CD4-positive, alpha-beta T cell treated with Interferon alpha-2 for 1 hour (primary cell): Measurements from ENCODE around the gene PDE4D.
"Not testable (repeated sequence)": the region's sequence is repeated elsewhere in the genome, so short reads cannot be mapped to it uniquely, and the experiment has no call there.

Experiments used
- DNase-seq, 2 donors: peaks; one replicate each; pipeline ENCODE4 v3.0.0-alpha.2; 2020 to 2022

Gene PDE4D

DNA sequence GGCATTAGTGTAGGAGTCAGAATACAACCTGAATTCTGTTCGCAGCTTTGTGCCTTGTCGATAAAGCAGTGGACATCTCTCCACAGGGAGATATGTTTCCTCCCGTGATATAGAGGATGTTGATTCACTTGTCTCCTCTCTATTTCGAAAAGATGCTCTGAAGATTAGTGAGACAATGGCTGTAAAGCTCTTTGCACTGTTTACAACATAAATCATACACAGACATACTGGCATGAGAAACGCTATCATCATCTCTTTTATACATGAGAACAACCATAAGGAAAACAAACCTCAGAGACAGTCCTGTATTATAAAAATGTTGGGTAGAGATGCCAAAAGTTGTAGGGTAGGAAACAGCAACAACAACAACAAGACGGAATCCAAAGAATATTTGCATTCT, 803.2 kb downstream of the PDE4D start:
- no peak for DNase-seq

DNA sequence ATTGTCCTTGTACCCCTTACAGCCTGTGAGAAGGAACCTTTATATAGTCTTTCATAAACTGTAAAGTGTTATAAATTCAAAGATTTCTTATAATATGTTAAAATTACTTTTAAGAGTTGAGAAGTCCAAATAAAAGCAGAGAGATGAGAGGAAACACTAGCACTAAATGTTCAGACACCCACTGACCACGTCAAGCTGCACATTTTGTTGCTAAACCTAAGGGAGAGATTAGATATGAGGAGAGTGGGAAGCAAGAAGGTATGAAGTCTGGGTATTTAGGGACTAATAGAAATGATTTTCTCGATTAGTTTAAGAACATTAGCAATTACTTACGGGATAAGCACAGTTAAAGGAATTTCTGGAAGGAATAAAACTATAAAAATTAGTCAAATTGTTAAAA, 803.8 kb downstream of the PDE4D start:
- DNase-seq = no peak

DNA sequence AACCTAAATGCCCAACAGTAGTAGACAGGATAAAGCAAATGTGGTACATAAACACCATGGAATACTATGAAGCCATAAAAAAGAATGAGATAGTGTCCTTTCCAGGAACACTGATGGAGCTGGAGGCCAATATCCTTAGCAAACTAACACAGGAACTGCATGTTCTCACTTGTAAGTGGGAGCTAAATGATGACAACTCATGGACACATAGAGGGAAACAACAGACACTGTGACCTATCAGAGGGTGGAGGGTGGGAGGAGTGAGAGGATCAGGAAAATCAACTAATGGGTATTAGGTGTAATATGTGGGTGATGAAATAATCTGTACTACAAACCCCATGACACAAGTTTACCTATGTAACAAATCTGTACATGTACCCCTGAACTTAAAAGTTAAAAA, 805.0 kb downstream of the PDE4D start:
- no peak for DNase-seq

DNA sequence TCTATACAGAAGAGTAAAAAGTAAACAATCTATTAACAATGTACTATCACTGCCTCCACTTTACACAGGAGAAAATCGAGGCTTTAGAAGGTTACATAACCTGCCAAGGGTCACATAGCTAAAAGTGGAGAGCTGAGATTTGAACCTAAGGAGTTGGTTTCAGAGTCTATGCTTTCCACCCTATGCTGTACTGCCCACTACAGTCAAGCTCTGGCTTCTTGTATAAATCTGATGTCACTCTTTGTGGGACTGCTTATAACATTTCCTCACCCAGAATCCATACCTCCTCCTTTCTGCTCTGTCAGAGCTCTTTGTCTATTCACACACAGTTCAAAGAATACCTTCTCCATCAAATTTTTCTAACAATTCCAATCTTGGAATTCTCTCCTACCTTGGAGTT, 807.5 kb downstream of the PDE4D start:
- DNase-seq = no peak

DNA sequence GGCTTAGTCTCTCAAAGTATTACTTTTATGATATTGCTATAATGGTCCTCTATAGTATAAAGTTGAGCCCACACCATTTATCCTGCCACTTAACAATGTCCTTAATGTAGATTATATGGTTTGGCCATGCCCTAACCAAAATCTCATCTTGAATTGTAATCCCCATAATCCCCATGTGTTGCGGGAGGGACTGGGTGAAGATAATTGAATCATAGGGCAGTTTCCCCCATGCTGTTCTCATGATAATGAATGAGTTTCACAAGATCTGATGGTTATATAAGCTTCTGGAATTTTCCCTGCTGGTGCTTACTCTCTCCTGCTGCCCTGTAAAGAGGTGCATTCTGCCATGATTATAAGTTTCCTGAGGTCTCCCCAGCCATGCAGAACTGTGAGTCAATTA, 811.8 kb downstream of the PDE4D start:
- DNase-seq = no peak

DNA sequence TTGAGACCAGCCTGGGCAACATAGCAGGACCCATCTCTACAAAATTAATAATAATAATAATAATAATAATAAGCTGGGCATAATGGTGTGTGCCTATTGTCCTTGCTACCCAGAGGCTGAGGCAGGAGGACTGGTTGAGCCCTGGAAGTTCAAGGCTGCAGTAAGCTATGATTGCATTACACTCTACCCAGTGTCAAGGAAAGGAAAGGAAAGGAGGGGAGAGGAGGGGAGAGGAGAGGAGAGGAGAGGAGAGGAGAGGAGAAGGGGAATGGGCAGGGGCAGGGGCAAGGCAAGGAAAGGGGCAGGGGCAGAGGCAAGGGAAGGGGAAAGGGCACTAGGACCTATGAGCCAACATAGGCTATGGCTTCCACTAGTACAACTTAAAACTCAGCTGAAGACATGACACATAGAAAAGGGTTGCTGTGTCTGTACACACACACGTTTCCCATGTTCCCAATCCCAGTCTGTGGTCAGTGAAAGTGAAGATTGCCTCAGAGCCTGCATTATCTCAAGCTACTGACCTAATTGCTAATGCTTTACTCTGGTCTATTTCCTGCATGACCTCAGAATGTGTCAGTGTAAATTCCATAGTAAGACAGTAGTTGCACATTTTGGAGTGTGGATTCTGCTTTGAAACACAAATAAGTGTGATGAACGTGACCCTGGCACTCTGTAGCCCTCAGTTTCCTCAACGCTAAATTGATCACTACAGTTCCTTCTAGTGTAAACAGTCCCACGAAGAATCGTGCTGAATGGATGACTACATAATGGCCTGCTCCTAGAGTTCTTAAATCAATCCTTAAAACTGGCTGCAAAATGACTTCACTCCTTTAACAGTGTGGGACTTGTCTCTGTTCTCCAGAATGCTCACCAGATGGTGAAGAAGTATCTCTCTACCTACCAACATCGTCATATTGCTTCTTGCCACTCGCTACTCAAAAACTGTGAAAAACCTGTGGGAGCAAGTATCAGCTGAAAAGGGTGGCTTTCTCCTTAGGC, 813.6 kb downstream of the PDE4D start:
- DNase-seq = no peak

DNA sequence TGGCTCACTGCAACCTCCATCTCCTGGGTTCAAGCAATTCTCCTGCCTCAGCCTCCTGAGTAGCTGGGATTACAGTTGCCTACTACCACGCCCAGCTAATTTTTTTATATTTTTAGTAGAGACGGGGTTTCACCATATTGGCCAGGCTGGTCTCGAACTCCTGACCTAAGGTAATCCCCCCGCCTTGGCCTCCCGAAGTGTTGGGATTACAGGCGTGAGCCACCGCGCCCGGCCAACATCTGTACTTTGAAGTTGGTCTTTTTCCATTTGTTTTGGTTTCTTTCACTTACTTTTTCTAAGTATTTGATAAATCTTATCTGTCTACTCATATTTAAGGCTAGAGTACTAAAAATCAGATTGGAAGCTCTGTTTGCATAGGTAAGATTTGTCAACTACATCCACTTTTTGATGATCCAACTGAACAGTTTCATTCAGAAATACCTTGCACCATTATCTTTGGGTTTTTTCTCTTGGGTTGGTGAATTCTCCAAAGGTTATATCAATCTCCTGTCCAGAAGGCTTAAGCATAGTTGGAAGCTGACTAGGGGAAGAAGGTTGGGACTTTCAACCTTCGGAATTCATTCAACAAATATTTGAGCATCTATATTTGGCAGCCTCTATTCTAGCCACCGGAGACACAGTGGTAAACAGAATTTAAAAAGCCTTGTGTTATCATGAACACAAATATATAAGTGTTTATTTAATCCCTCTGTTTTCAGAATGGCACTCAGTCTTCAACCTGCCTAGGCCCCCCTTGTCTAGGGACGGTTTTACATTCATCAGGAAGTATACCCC, 821.6 kb downstream of the PDE4D start:
- no peak for DNase-seq

DNA sequence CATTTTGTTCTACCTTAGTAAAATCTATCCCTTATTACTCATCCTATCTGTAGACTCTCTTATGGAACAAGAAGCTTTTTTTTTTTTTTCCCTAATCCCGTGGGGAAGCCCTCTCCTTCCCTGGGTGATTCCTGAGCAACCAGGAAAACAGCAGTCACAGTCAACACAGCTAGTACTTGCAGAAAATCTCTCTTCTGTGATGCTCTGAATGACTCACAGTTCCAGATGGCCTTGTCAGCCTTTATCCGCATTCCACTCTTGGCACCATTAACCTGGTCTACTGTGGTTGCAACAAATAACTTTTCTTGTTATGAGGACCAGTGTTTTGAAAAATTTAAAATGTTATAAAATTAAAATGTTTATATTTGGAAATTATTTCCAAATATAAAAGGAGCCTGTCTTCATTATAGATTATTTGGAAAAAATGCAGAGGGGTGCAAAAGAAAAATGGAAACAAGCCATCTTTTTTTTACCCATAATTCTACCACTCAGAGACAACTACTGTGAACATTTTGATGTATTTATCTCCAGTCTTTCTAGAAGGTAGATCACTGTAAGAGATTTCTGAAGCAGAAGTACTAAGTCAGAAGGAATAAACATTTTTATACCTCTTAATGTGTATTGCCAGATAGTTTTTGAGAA, 824.0 kb downstream of the PDE4D start:
- DNase-seq = no peak

DNA sequence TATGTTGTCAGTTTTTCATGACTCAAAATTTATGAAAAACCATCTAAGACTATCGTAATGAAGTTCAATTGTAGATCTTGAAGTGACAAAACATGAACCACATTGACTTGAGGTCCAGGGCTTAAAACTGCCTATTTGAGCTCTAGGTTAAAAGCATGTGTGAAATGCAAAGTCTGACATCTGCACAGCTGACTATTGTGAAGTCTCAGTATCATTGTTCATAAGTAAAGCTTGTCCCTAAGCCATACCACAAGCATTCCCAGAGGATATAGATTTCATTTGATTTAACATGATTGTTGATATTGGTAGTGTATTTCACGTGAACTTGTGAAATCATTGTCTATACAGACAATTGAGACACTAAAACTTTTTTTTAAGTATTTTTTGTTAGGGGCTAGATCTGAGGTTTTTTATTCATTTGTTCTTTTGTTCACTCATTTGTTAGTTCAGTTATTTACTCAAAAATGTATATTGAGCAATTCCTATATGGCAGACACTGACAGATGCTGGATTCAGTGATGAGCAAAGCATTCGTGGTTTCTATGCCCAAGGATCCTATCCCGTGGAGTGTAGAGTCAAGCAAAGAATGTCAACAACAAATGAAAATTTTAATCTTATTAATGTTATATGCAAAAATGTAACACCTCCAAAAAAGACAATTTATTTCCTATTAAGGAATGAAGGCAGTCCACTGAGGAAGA, 825.4 kb downstream of the PDE4D start:
- no peak for DNase-seq

DNA sequence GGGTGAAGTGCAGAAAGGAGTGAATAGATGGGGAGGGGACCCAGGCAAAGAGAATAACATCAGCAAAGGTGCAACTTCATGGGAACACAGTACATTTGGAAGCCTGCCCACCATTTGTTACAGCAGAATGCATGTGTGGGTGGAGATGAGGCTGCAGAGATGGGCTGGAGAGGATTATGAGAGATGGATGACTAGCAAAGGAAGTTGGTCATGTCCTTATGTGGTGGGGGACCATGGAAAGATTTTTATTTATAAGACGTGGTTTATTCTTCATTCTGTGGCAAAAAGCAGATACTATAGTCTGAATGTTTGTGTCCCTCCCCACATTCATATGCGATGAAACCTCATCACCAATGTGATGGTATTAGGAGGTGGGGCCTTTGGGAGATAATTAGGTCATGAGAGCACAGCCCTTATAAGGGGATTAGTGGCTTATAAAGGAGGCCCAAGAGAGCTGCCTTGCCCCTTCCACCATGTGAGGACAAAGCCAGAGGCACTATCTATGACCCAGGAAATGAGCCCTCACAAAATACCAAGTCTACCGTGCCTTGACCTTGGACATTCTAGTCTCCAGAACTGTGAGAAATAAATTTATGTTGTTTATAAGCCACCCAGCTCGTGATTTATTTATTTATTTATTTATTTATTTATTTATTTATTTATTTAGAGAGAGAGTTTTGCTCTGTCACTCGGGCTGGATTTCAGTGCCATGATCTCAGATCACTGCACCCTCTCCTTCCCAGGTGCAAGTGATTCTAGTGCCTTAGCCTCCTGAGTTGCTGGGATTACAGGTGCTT, 827.0 kb downstream of the PDE4D start:
- DNase-seq = no peak

DNA sequence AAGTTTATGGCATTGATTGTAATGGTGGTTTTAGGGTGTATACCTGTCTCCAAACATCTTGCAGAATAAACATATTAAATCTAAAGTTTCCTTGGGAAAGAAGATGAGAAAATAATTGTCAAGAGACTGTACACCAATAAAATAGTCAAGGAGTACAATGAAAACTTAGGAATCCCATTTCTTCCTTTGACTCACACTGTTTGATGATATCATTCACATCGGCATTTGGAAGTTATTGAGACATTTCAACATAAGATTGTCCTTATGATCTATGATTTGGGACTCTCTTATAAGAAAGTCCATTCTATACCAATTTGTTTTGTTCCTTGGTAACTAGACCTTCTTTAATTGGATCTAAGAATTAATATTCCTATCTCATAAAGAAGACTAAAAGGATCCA, 828.0 kb downstream of the PDE4D start:
- DNase-seq = no peak

DNA sequence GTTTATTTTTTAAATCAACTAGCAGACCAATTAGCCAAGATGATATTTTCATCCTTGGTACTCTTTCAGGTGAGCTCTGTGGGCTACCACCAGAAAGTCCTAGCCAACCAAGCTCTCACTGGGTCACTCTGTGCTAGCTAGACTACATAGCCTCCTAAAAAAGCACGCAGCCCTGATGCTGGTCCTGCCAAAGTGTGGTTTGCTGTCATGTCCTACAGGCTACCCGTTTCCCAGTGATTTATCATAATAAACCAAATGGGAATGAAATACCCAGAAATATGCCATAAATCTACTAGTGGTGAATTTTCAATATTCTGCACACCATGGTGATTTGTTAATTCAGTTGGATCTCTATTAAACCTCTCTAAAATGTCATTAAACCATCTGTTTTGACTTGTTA, 829.2 kb downstream of the PDE4D start:
- DNase-seq = no peak

DNA sequence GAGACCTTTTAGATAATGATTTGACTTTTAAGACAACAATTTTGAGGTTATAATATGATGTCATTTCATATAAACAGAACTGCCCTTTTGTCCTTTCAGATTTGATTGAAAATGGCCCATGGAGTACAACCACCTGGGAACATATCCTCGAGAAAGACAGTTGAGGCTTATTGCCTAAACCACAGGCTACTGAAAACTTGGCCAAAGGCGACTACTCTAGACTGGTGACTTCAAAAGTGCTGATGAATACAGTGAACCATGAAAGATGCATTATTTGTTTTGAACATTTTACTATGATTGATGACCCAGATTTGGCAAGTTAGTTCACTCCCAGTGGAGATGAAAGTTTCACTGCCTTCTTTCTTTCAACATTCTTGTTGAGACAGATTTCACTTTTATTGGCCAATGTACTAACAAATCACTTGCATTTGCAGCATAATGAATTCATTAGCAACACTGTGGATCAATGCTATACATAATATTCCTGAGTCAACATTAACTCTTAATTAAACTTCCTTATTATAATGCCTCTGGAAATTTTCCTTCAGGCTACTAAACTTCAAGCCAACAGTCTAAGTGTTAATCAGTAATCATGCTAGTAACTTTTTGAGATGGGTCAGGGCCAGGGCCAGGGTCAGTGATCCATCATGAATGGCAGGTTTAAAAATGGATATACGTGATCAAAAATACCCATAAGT, 830.4 kb downstream of the PDE4D start:
- no peak for DNase-seq

DNA sequence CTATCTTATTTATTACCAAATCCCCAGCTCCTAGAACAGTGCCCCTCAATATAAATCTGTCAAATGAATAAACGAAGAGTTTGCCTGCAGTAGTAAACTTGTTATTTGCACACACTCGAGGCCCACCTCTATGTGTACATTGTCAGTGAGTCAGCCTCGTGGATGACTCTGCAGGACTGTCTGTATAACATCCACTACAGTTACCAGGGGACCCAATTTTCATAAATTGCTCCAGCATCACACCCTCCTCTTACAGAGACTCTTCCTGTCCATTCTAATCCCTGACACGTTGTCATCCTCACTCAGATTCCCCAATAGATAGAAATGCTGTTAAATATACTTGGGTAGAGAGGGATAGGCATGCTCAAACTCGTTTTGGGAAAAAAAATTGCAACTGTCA, 832.1 kb downstream of the PDE4D start:
- DNase-seq = no peak

DNA sequence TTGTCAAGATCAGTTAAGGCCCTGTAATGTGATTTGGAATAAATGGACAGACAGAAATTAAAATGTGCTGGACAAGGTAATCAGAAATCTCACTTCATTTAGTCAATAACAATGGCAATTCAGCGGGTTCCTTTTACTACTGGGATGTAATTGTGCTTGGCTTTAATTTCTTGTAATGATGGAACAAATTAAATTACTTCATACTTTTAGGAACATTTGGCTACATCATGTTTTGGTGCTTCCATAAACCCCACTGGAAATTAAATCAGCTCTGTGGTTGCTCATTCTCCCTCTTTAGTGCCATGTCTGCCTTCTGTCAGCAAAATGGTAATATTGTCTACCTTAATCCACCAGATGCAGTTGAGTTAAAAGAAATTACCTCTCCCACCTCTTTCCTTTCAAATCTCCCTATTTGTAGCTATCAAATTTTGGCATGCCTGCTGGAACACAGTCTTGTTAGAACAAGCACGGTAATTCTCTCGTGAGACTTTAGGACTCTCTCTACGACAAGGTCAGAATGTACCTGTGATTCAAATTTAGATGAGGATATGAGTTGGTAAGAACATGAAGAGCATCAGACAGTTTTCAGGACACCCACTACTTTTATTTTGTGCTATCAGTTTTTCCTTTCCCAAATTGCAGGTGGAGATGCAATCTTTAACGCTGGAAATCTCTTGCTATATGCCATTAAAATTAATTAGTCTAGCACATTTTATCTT, 834.4 kb downstream of the PDE4D start:
- no peak for DNase-seq

DNA sequence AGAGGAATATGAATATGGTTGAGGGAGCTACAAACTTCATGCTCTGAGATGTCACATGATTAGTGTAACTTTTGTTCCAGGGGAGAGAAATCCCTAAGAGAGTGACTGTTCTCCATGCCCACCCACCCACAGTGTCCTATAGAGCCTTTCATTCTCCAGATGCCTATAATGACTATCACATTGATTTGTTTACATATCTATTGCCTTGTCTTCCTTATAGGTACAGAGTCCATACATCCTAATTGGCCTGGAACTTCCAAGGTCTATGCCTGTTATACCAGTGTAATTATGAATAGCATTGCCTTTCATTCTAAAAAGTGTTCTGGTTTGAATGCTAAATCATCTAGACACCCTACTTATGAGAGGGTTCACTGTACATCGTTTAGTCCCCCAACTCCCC, 835.3 kb downstream of the PDE4D start:
- DNase-seq = no peak

DNA sequence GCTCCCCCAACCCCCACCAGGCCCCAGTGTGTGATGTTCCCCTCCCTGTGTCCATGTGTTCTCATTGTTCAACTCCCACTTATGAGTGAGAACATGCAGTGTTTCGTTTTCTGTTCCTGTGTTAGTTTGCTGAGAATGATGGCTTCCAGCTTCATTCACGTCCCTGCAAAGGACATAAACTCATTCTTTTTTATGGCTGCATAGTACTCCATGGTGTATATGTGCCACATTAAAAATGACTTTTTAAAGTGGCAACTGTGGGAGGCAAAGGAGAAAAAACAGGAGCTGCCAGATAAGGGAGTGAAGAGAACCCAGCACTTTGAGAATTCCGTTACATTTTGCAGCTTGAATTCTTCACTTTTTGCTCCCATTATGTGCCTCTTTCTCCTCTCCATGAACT, 836.9 kb downstream of the PDE4D start:
- DNase-seq = not testable (repeated sequence)

DNA sequence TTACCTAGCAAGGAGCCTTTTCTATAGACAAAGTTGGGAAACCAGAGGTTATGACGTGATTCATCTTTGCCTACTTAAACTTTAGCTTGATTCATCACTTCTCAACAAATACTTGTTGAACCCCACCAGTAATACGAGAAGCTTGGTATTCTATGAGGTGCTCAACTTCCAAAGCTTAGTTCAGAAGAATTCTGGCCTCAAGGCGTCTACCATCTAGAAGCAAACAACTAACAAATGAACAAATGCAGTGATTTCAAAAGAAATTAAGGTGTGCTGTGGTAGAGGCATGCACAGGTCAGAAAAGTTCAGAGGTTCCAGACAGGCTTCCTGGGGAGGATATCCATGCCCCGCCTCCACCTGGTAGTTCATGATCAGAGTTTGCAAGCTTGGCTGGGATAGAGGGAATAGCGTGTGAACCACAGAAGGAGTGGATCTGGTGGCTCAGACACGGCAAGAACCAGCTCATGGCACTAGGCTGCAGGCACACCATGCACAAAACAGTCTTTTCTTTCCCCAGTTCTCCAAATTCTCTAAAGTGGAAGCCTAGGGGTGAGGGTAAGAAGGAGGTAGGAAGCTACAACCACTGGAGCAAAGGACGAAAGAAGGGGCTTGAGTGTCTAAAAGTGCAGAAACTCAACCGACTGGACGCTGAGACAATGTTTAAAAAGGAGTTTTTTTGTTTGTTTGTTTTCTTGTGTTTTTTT, 837.6 kb downstream of the PDE4D start:
- no peak for DNase-seq

DNA sequence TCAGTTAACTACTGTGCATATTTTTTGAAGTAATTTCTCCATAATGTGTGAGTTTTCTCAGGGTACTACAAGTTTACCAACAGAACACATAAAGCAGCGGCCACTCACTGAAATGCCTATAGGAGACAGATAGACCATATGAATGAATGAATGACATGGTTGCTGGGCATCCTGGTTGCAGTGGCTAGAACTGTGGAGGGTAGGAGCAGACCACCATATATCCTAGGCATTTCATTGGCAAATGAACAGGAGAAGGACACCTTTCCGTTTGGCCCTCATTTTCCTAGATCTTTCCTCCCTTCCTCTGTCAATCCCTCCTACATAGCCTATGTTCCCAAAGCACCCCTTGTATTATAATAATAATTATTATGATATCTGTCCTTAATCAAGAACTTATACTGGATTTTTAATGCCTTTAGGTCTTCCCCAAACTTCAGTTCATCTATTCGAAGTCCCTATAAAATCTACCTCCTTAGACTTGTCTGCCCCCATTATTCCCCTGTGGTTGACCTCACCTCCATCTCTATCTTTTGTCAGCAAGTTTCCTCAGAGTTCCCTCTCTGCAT, 838.5 kb downstream of the PDE4D start:
- no peak for DNase-seq

DNA sequence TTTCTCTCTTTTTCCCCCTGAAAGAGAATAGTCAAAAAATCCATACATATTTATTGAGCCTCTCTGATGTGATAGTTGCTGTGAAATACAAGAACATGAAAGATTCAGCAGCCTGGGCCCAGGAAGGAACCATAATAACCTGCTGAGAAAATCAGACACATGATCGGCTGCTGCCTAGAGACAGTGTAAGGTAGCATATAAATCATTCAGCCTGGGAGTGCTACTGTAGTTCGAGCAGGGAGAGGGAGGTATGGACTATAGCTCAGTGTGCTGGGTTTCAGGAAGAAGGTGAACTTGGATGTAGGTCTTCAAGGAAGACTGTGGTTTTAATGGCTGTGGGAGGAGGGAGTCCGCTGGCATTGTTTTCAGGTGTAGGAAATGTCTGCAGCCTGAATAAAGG, 841.6 kb downstream of the PDE4D start:
- no peak for DNase-seq
